GM19452 (cell line): ENCODE data around the gene FHDC1.

ENCODE experiments used
- ATAC-seq: cut with Tn5 transposase; IDR thresholded peaks from one replicate; pipeline ENCODE4 v1.9.1; 2021; ENCODE audit not compliant: unreplicated experiment

Gene FHDC1

DNA sequence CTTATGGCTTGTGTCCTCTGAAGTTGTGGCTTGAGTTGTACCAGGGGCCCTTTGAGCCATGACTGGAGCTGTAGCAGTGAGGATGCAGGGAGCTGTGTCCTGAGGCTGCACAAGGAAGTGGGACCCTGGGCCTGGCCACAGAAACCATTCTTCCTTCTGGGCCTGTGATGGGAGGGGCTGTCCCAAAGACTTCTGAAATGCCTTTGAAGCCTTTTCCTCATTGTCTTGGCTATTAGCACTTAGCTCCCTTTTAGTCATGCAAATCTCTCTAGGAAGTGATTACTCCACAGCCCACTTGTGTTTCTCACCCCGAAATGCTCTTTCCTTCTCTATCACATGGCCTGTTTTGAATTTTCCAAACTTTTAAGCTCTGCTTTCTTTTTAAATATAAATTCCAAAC is 92.4 kb downstream of the FHDC1 start:
- ATAC-seq, result no peak
